Stimulated activated naive CD8-positive, alpha-beta T cell treated with anti-CD3 and anti-CD28 coated beads, Interleukin-15, Interleukin-2, amounts not matched to agents 100 U/mL and 50 U/mL, for 24 hours (primary cell): ENCODE results near the gene PGP.

Source experiments
- ATAC-seq: fragments of 150-1000 bp; cut with Tn5 transposase; one replicate; pipeline ENCODE4 v1.10.0; 2021
- DNase-seq: peaks from one replicate; pipeline ENCODE4 v3.0.0; 2021

Gene PGP

GRCh38 chr16:2237102-2237482, 22.5 kb upstream of the PGP start:
- no peak for ATAC-seq
- DNase-seq = no peak

- ATAC-seq = no peak
- DNase-seq = no peak
Observed at GRCh38 chr16:2236337-2237101, 21.9 kb upstream of the PGP start, which contains the start of gene DNASE1L2. Gene DNASE1L2, plus strand, starts transcription at chr16:2236444. Its CDS starts 373 bp downstream, at chr16:2236817.

- DNase-seq (no peak), ATAC-seq (no peak)
Observed at GRCh38 chr16:2235695-2236336, 21.2 kb upstream of the PGP start.

GRCh38 chr16:2235234-2235651, 20.6 kb upstream of the PGP start:
- no peak for ATAC-seq

GRCh38 chr16:2234813-2235170, 20.2 kb upstream of the PGP start:
- no peak for DNase-seq
- ATAC-seq = no peak

More at GRCh38 chr16:2235234-2235651, 20.6 kb upstream of the PGP start:
- no peak for DNase-seq

- DNase-seq (no peak), ATAC-seq (no peak)
Observed at GRCh38 chr16:2233872-2234812, 19.5 kb upstream of the PGP start.

- no peak for ATAC-seq
Observed at GRCh38 chr16:2233046-2233775, 18.6 kb upstream of the PGP start.

GRCh38 chr16:2232094-2232990, 17.7 kb upstream of the PGP start:
- no peak for ATAC-seq

More at GRCh38 chr16:2233046-2233775, 18.6 kb upstream of the PGP start:
- no peak for DNase-seq

GRCh38 chr16:2231016-2231931, 16.6 kb upstream of the PGP start:
- no peak for ATAC-seq
- DNase-seq = no peak

More at GRCh38 chr16:2232094-2232990, 17.7 kb upstream of the PGP start:
- DNase-seq = no peak

- ATAC-seq (no peak), DNase-seq (no peak)
Observed at GRCh38 chr16:2230376-2230775, 15.7 kb upstream of the PGP start.

- ATAC-seq = no peak
Observed at GRCh38 chr16:2229632-2230250, 15.1 kb upstream of the PGP start.

GRCh38 chr16:2229091-2229490, 14.5 kb upstream of the PGP start:
- no peak for DNase-seq
- ATAC-seq = no peak

More at GRCh38 chr16:2229632-2230250, 15.1 kb upstream of the PGP start:
- DNase-seq = no peak

GRCh38 chr16:2228161-2228824, 13.7 kb upstream of the PGP start:
- no peak for ATAC-seq
- DNase-seq = no peak

GRCh38 chr16:2226918-2227317, 12.3 kb upstream of the PGP start:
- DNase-seq = no peak
- no peak for ATAC-seq

GRCh38 chr16:2226245-2226793, 11.7 kb upstream of the PGP start:
- ATAC-seq (no peak), DNase-seq (no peak)

- peak; percentile 4 for ATAC-seq
Observed at GRCh38 chr16:2223942-2224486, 9.4 kb upstream of the PGP start.

GRCh38 chr16:2223221-2223941, 8.7 kb upstream of the PGP start, which contains the start of gene E4F1:
Gene E4F1, plus strand, starts transcription at chr16:2223591. Its CDS starts 23 bp downstream, at chr16:2223614.
- DNase-seq (peak; percentile 100), ATAC-seq (peak; percentile 99)

More at GRCh38 chr16:2223942-2224486, 9.4 kb upstream of the PGP start:
- DNase-seq = peak; percentile 39
